Parathyroid adenoma (tissue), 2 donors: ENCODE data around the gene TPPP3.

ENCODE experiments used
- H2AFZ ChIP-seq: fragments of 300-600 bp; sonication (generic); one replicate; pipeline ENCODE4 v1.7.0; 2017; ENCODE audit warnings: antibody characterized with exemption, mild to moderate bottlenecking
- H3K27ac ChIP-seq: fragments of 300-600 bp; sonication (generic); one replicate; pipeline ENCODE4 v1.7.0; 2017
- H3K27me3 ChIP-seq: fragments of 300-600 bp; sonication (generic); one replicate; pipeline ENCODE4 v1.7.0; 2017; ENCODE audit warnings: low read length; ENCODE audit not compliant: control insufficient read depth, insufficient read depth
- H3K36me3 ChIP-seq: fragments of 300-600 bp; sonication (generic); one replicate; pipeline ENCODE4 v1.7.0; 2017; ENCODE audit warnings: low read length; ENCODE audit not compliant: control insufficient read depth, insufficient read depth
- H3K4me1 ChIP-seq: fragments of 300-600 bp; sonication (generic); one replicate; pipeline ENCODE4 v1.7.0; 2017; ENCODE audit warnings: control low read depth
- H3K4me2 ChIP-seq: fragments of 300-600 bp; sonication (generic); one replicate; pipeline ENCODE4 v1.7.0; 2017; ENCODE audit warnings: low read length
- H3K4me3 ChIP-seq: fragments of 300-600 bp; sonication (generic); one replicate; pipeline ENCODE4 v1.7.0; 2017; ENCODE audit warnings: low read depth, low read length
- H3K79me2 ChIP-seq: fragments of 300-600 bp; sonication (generic); one replicate; pipeline ENCODE4 v1.7.0; 2017; ENCODE audit warnings: control low read depth
- H3K9ac ChIP-seq: fragments of 300-600 bp; sonication (generic); one replicate; pipeline ENCODE4 v1.7.0; 2017; ENCODE audit warnings: mild to moderate bottlenecking
- H3K9me3 ChIP-seq: fragments of 300-600 bp; sonication (generic); one replicate; pipeline ENCODE4 v1.7.0; 2017; ENCODE audit warnings: low read length; ENCODE audit not compliant: control insufficient read depth
- CTCF ChIP-seq: fragments of 300-600 bp; sonication (generic); IDR thresholded peaks from one replicate; pipeline ENCODE4 v1.7.0; 2017; ENCODE audit warnings: antibody characterized with exemption, mild to moderate bottlenecking
- donor health status: primary hyperparathyroidism.

TPPP3 gene

DNA sequence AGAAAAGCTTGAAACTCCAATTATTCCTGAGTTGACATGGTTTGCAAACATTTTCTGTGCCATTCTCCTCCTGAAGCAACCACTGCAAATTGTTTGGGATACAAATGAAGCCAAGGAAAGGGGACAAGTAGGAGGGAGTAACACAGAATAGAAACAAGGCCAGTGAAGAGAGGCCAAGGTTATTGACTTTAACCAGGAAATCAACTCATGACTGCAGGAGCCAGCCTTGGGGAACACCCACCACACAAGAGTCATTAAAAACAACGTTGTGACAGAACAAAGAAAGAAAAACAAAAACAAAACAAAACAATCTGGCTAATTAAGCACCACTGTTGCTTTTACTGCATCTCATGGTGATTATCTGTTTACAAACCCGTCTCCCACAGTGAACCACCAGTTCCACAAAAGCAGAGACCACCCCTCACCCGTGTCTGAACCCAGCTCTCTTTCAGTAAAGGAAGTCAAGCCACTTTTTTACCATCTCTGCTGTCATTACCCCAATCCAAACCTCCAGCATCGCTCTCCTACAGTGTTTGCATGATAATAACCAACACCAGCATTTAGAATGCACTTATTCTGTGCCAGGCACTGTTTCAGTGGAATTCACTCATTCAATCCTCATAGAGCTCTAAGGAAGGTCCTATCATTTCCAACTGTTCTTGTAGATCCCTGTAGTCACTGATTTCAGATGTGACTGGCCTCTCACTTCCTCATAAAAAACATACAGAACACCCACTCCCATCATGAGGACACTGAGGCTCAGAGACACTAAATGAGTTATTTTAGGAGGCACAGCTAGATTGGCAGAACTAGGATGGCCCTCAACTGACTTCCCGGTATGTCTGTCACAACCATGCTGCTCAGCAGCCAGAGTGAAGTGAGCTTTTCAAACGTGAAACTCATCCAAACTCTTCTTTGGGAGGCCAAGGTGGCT is 20.9 kb upstream of the TPPP3 start:
- TF ChIP-seq CTCF = no peak
- Histone ChIP-seq H3K4me2 (no peak overlapping the region), H3K4me1 (peaks cover 21% of the 10 kb centered on the region), H3K27me3 (no peaks in the 10 kb centered on the region), H3K4me3 (no peak overlapping the region), H2AFZ (no peak overlapping the region), H3K27ac (no peak overlapping the region), H3K9ac (no peak overlapping the region), H3K9me3 (no peaks in the 10 kb centered on the region), H3K36me3 (no peaks in the 10 kb centered on the region), H3K79me2 (no peaks in the 10 kb centered on the region)

DNA sequence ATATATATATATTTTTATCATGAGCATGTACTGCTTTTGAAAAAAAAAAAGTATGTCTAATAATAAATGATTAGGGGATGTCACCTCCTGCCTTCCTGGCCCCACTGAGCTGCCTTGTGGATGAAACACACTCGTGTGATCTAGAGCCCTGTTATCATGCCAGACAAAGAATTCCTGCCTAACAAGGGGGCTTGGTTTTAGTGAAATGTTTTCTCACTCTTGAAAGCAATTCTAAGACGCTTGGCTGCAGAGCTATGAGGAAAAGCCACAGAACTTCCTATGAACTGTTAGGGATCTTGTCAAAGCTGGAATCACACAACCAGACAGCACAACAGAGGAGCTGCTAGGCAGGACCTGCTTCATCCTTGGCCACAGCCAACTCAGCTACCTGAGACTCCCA is 19.0 kb upstream of the TPPP3 start:
- no peak overlapping the region for H3K4me3 ChIP-seq
- H3K9ac ChIP-seq = no peak overlapping the region
- no peak for TF ChIP-seq CTCF
- H3K27me3 ChIP-seq = no peaks in the 10 kb centered on the region
- H3K4me1 ChIP-seq = peaks cover 9% of the 10 kb centered on the region
- no peak overlapping the region for H3K27ac ChIP-seq
- no peaks in the 10 kb centered on the region for H3K36me3 ChIP-seq
- no peaks in the 10 kb centered on the region for H3K79me2 ChIP-seq
- no peaks in the 10 kb centered on the region for H3K9me3 ChIP-seq
- no peak overlapping the region for H2AFZ ChIP-seq
- H3K4me2 ChIP-seq = no peak overlapping the region

- no peak for TF ChIP-seq CTCF
- H2AFZ ChIP-seq = no peak overlapping the region
- H3K27ac ChIP-seq = no peak overlapping the region
- no peak overlapping the region for H3K4me2 ChIP-seq
- no peak overlapping the region for H3K9ac ChIP-seq
- no peaks in the 10 kb centered on the region for H3K27me3 ChIP-seq
- H3K79me2 ChIP-seq = no peaks in the 10 kb centered on the region
- H3K4me1 ChIP-seq = no peaks in the 10 kb centered on the region
- no peaks in the 10 kb centered on the region for H3K9me3 ChIP-seq
- no peak overlapping the region for H3K4me3 ChIP-seq
- H3K36me3 ChIP-seq = no peaks in the 10 kb centered on the region
These were observed 18.0 kb upstream of the TPPP3 start for GRCh38 chr16:67411339-67411738.

DNA sequence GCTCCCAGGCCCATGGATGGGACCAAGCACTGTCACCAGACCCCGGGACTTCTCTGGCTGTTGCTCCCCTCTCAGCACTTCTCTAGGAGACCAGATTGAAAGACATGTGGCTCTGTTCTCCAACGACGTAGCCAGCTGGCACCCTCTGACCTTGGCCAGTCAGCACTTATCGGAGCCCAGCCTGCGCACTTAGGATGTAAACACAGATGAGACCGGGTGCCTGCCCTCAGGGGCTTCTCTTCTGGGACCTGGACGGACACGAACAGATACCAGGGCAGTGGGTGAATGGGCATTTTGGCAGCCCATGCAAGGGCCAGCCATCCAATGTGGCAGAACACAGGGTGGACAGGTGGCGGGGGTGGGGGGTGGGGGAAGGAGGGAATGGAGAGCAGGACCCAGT is 16.3 kb upstream of the TPPP3 start:
- H3K4me1 ChIP-seq = peaks cover 3% of the 10 kb centered on the region
- H2AFZ ChIP-seq = no peak overlapping the region
- H3K9me3 ChIP-seq = no peaks in the 10 kb centered on the region
- no peak overlapping the region for H3K27ac ChIP-seq
- no peak overlapping the region for H3K4me3 ChIP-seq
- no peaks in the 10 kb centered on the region for H3K36me3 ChIP-seq
- no peaks in the 10 kb centered on the region for H3K27me3 ChIP-seq
- H3K9ac ChIP-seq = no peak overlapping the region
- H3K4me2 ChIP-seq = no peak overlapping the region
- no peaks in the 10 kb centered on the region for H3K79me2 ChIP-seq
- no peak for TF ChIP-seq CTCF
